A673 (cell line): ENCODE results near the gene CR1. TPM values are rescaled to one million over a fixed set of nuclear protein-coding genes. Genes with fewer than 3 reads are reported as not detected.
"Not testable (repeated sequence)": the region's sequence is repeated elsewhere in the genome, so short reads cannot be mapped to it uniquely, and the experiment has no call there.

Experiments used
- BruUV-seq: library from RNA; stranded (reverse); fragments of 400-500 nt; replicated peaks from 2 replicates; lab custom pipeline; 2021; lab: Mats Ljungman, UMichigan
- CTCF ChIA-PET: fragments of 300-600 bp; sonication (Branson Sonifier 250); formaldehyde crosslinking; loops from one replicate; lab custom pipeline; 2022; ENCODE audit warnings: antibody characterized with exemption; lab: Charles Lee
- POLR2A ChIA-PET: fragments of 300-600 bp; sonication (Branson Sonifier 250); formaldehyde crosslinking; loops from one replicate; lab custom pipeline; 2022; ENCODE audit warnings: antibody characterized with exemption; ENCODE audit not compliant: low non-redundant PET; lab: Charles Lee
- DNase-seq: peaks from one replicate; pipeline ENCODE4 v3.0.0-alpha.2; 2015; ENCODE audit warnings: low spot score
- H3K27ac ChIP-seq: fragments of 200-600 bp; sonication (generic); 2 replicates; pipeline ENCODE4 v1.5.1; 2016; ENCODE audit warnings: mixed run types, low read depth, mild to moderate bottlenecking, mixed read lengths, antibody characterized with exemption, low read length; ENCODE audit not compliant: poor library complexity, severe bottlenecking
- H3K27me3 ChIP-seq: fragments of 200-600 bp; sonication (generic); replicated peaks from 2 replicates; pipeline ENCODE4 v1.6.1; 2017; ENCODE audit warnings: mixed run types, low read depth, mild to moderate bottlenecking, mixed read lengths, antibody characterized with exemption, low read length; ENCODE audit not compliant: insufficient read depth, poor library complexity
- H3K36me3 ChIP-seq: fragments of 200-600 bp; sonication (generic); 2 replicates; pipeline ENCODE4 v1.6.1; 2016; ENCODE audit warnings: mixed run types, mild to moderate bottlenecking, mixed read lengths, antibody characterized with exemption, low read length; ENCODE audit not compliant: insufficient read depth, poor library complexity, severe bottlenecking
- H3K4me1 ChIP-seq: fragments of 200-600 bp; sonication (generic); 2 replicates; pipeline ENCODE4 v1.6.1; 2017; ENCODE audit warnings: mixed run types, mild to moderate bottlenecking, mixed read lengths, antibody characterized with exemption, low read length; ENCODE audit not compliant: insufficient read depth, poor library complexity, severe bottlenecking
- H3K4me3 ChIP-seq: fragments of 200-600 bp; sonication (generic); 2 replicates; pipeline ENCODE4 v1.5.1; 2016; ENCODE audit warnings: low read depth, mixed run types, mild to moderate bottlenecking, mixed read lengths, low read length; ENCODE audit not compliant: poor library complexity, severe bottlenecking
- H3K9me3 ChIP-seq: fragments of 200-600 bp; sonication (generic); 2 replicates; pipeline ENCODE4 v1.6.1; 2016; ENCODE audit warnings: mixed run types, low read depth, mild to moderate bottlenecking, mixed read lengths, antibody characterized with exemption, low read length; ENCODE audit not compliant: poor library complexity, severe bottlenecking
- CTCF ChIP-seq: fragments of 300-800, 200-600 bp; sonication (generic); conservative IDR thresholded peaks from 2 replicates; pipeline ENCODE4 v1.5.1; 2017; ENCODE audit warnings: low read depth, mild to moderate bottlenecking, antibody characterized with exemption, low read length, moderate library complexity, mixed read lengths
- EZH2 ChIP-seq: fragments of 200-600 bp; sonication (generic); IDR thresholded peaks from 2 replicates; pipeline ENCODE4 v1.6.1; 2017; ENCODE audit warnings: borderline replicate concordance, low read depth, mild to moderate bottlenecking, mixed read lengths, antibody characterized with exemption, low read length; ENCODE audit not compliant: poor library complexity, severe bottlenecking
- intact Hi-C: fragments of 100-400 bp; cut with micrococcal nuclease; formaldehyde crosslinking; loops from one replicate; pipeline ENCODE4 v1.10.0; 2022; ENCODE audit not compliant: unreplicated experiment
- total RNA-seq: library from RNA; stranded (reverse); gene quantifications from 2 replicates; pipeline ENCODE4 v1.2.3, GENCODE V29; 2021

Gene CR1
- total RNA-seq, 1 experiment from 2014 or later = not detected

- DNase-seq = no peak
- no peaks in the 10 kb centered on the region for H3K36me3 ChIP-seq
- BruUV-seq = no TSS peak
- ChIA-PET POLR2A (no interaction called here), CTCF (interaction anchor here (0.5 to 1.3 kb wide), 5 partner anchors 42 to 643 kb away, joined by 3 to 12 read pairs (median 4); no protein-coding TSS in a partner anchor)
- no peak overlapping the region for H3K4me3 ChIP-seq
- peaks cover 19% of the 10 kb centered on the region for H3K27me3 ChIP-seq
- intact Hi-C loops = no loop called here
- no peaks in the 10 kb centered on the region for H3K4me1 ChIP-seq
- no peaks in the 10 kb centered on the region for H3K9me3 ChIP-seq
- no peak overlapping the region for H3K27ac ChIP-seq
- no peak for TF ChIP-seq EZH2
- TF ChIP-seq CTCF = no peak
Observed at GRCh38 chr1:207578796-207579435, 83.0 kb downstream of the CR1 start.

- H3K4me3 ChIP-seq = no peak overlapping the region
- BruUV-seq = no TSS peak
- peak; percentile 62 for DNase-seq
- ChIA-PET POLR2A (no interaction called here), CTCF (interaction anchor here (0.6 to 1.3 kb wide), 4 partner anchors 41 to 119 kb away, joined by 3 to 12 read pairs (median 6); no protein-coding TSS in a partner anchor)
- peaks cover 20% of the 10 kb centered on the region for H3K27me3 ChIP-seq
- no peaks in the 10 kb centered on the region for H3K4me1 ChIP-seq
- no peaks in the 10 kb centered on the region for H3K9me3 ChIP-seq
- H3K27ac ChIP-seq = no peak overlapping the region
- intact Hi-C loops = no loop called here
- no peaks in the 10 kb centered on the region for H3K36me3 ChIP-seq
- TF ChIP-seq EZH2 (no peak), CTCF (peak; percentile 63)
Observed at GRCh38 chr1:207579436-207579799, 83.5 kb downstream of the CR1 start.

GRCh38 chr1:207581496-207582153 is 85.7 kb downstream of the CR1 start:
- Histone ChIP-seq H3K27me3 (peaks cover 31% of the 10 kb centered on the region), H3K27ac (no peak overlapping the region), H3K4me1 (no peaks in the 10 kb centered on the region), H3K36me3 (no peaks in the 10 kb centered on the region), H3K4me3 (no peak overlapping the region), H3K9me3 (no peaks in the 10 kb centered on the region)
- ChIA-PET POLR2A (no interaction called here), CTCF (no interaction called here)
- intact Hi-C loops = no loop called here
- no TSS peak for BruUV-seq
- TF ChIP-seq CTCF (no peak), EZH2 (no peak)
- no peak for DNase-seq

DNA sequence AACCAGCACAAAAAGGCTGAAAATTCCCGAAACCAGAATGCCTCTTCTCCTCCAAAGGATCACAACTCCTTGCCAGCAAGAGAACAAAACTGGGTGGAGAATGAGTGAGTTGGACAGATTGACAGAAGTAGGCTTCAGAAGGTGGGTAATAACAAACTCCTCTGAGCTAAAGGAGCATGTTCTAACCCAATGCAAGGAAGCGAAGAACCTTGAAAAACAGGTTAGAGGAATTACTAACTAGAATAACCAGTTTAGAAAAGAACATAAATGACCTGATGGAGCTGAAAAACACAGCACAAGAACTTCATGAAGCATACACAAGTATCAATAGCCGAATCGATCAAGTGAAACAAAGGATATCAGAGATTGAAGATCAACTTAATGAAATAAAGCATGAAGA is 93.5 kb downstream of the CR1 start:
- DNase-seq, H3K9me3 ChIP-seq, H3K36me3 ChIP-seq, H3K4me1 ChIP-seq, H3K4me3 ChIP-seq, BruUV-seq, CTCF ChIA-PET, POLR2A ChIA-PET, H3K27ac ChIP-seq, intact Hi-C loops: not testable (repeated sequence)
- peaks cover 28% of the 10 kb centered on the region for H3K27me3 ChIP-seq

- intact Hi-C loops, H3K36me3 ChIP-seq, H3K9me3 ChIP-seq, H3K4me3 ChIP-seq, BruUV-seq, H3K27ac ChIP-seq, DNase-seq, POLR2A ChIA-PET, H3K4me1 ChIP-seq, CTCF ChIA-PET: not testable (repeated sequence)
- peaks cover 17% of the 10 kb centered on the region for H3K27me3 ChIP-seq
Observed at GRCh38 chr1:207591205-207591604, 95.2 kb downstream of the CR1 start.
